Activated T-cell treated with anti-CD3 and anti-CD28 coated beads for 24 hours (primary cell): Measurements from ENCODE around the gene GNGT2.
A peak's percentile ranks its signal among the peaks of the same experiment; 100 is the strongest.
"Not testable (repeated sequence)": the region's sequence is repeated elsewhere in the genome, so short reads cannot be mapped to it uniquely, and the experiment has no call there.

Source experiments
- DNase-seq: peaks from one replicate; pipeline ENCODE4 v3.0.0-alpha.2; 2020; ENCODE audit warnings: low read depth

Gene GNGT2

GRCh38 chr17:49203796-49204195 lies 6.6 kb downstream of the GNGT2 start:
- no peak for DNase-seq

GRCh38 chr17:49201481-49201927 lies 8.9 kb downstream of the GNGT2 start:
- no peak for DNase-seq

- no peak for DNase-seq
Measured at GRCh38 chr17:49200423-49201083, 9.8 kb downstream of the GNGT2 start.

GRCh38 chr17:49198211-49198610 lies 12.2 kb downstream of the GNGT2 start:
- no peak for DNase-seq

- no peak for DNase-seq
Measured at GRCh38 chr17:49197346-49197998, 12.9 kb downstream of the GNGT2 start.

- DNase-seq: no peak
Measured at GRCh38 chr17:49196520-49196919, 13.9 kb downstream of the GNGT2 start.

- no peak for DNase-seq
Measured at GRCh38 chr17:49195751-49196150, 14.6 kb downstream of the GNGT2 start.

- no peak for DNase-seq
Measured at GRCh38 chr17:49194297-49194607, 16.1 kb downstream of the GNGT2 start.

GRCh38 chr17:49193513-49194296 lies 16.7 kb downstream of the GNGT2 start:
- no peak for DNase-seq

GRCh38 chr17:49191917-49192741 lies 18.2 kb downstream of the GNGT2 start:
- peak; percentile 88 for DNase-seq

GRCh38 chr17:49191409-49191916 lies 18.9 kb downstream of the GNGT2 start:
- no peak for DNase-seq

GRCh38 chr17:49190932-49191331 lies 19.4 kb downstream of the GNGT2 start:
- DNase-seq: no peak

- no peak for DNase-seq
Measured at GRCh38 chr17:49187301-49187700, 23.1 kb downstream of the GNGT2 start.

GRCh38 chr17:49185381-49185780 lies 25.0 kb downstream of the GNGT2 start:
- DNase-seq: not testable (repeated sequence)

- DNase-seq: not testable (repeated sequence)
Measured at GRCh38 chr17:49184522-49184921, 25.9 kb downstream of the GNGT2 start.

GRCh38 chr17:49183801-49184200 lies 26.6 kb downstream of the GNGT2 start:
- no peak for DNase-seq

GRCh38 chr17:49183341-49183740 lies 27.0 kb downstream of the GNGT2 start:
- DNase-seq: no peak

GRCh38 chr17:49180998-49181635 lies 29.3 kb downstream of the GNGT2 start:
- DNase-seq: no peak

- DNase-seq: peak; percentile 48
Measured at GRCh38 chr17:49180303-49180702, 30.1 kb downstream of the GNGT2 start.

GRCh38 chr17:49175978-49176377 lies 34.4 kb downstream of the GNGT2 start:
- not testable (repeated sequence) for DNase-seq

GRCh38 chr17:49170711-49171110 lies 39.7 kb downstream of the GNGT2 start:
- DNase-seq: not testable (repeated sequence)

GRCh38 chr17:49170216-49170615 lies 40.2 kb downstream of the GNGT2 start:
- no peak for DNase-seq
